ENCODE results near the gene NTN3.

Gene NTN3

GRCh38 chr16:2473446-2473926, 2.4 kb downstream of the NTN3 start:
- TF ChIP-seq, protein P1, sequence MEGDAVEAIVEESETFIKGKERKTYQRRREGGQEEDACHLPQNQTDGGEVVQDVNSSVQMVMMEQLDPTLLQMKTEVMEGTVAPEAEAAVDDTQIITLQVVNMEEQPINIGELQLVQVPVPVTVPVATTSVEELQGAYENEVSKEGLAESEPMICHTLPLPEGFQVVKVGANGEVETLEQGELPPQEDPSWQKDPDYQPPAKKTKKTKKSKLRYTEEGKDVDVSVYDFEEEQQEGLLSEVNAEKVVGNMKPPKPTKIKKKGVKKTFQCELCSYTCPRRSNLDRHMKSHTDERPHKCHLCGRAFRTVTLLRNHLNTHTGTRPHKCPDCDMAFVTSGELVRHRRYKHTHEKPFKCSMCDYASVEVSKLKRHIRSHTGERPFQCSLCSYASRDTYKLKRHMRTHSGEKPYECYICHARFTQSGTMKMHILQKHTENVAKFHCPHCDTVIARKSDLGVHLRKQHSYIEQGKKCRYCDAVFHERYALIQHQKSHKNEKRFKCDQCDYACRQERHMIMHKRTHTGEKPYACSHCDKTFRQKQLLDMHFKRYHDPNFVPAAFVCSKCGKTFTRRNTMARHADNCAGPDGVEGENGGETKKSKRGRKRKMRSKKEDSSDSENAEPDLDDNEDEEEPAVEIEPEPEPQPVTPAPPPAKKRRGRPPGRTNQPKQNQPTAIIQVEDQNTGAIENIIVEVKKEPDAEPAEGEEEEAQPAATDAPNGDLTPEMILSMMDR (IDR thresholded peaks at IDR 0.05; ENCODE audit: low read length) = no peak
- Histone ChIP-seq H3K9me3 (replicated peaks; ENCODE audit: insufficient read depth, low read length) (no peaks in the 10 kb centered on the region), H3K27me3 (replicated peaks; ENCODE audit: insufficient read depth, low read length) (peaks cover 48% of the 10 kb centered on the region), H2AFZ (ENCODE audit: low read length) (no peak overlapping the region), H3F3A (ENCODE audit: insufficient read depth, low read length) (peaks cover 6% of the 10 kb centered on the region; the same call in 1 of the 2 replicates), H3K36me3 (replicated peaks; ENCODE audit: insufficient read depth, low read length) (no peaks in the 10 kb centered on the region), H3K79me2 (ENCODE audit: low read length) (peaks cover 23% of the 10 kb centered on the region), H3K4me2 (ENCODE audit: low read depth, low read length) (peak overlapping the region; percentile 59; the same call in 1 of the 2 replicates), H3K4me3 (ENCODE audit: low read length) (no peak overlapping the region; the same call in 1 of the 2 replicates), H3K27ac (ENCODE audit: low read length) (no peak overlapping the region), H4K20me1 (ENCODE audit: insufficient read depth, low read length) (no peaks in the 10 kb centered on the region), H3K9me2 (replicated peaks; ENCODE audit: insufficient read depth, low read length) (no peaks in the 10 kb centered on the region), H3K9ac (ENCODE audit: low read length) (no peak overlapping the region), H3K4me1 (ENCODE audit: low read length) (no peaks in the 10 kb centered on the region)
- no peak for DNase-seq

- H3K9ac ChIP-seq (ENCODE audit: low read length) = peak overlapping the region; percentile 85
- TF ChIP-seq, protein P1 (IDR thresholded peaks at IDR 0.05; ENCODE audit: low read length) = peak; percentile 34
- TF ChIP-seq EZH2 (optimal IDR thresholded peaks at IDR 0.05; ENCODE audit: low read depth, low read length) = no peak
- H3K27ac ChIP-seq (ENCODE audit: low read length) = no peak overlapping the region
- H3K4me3 ChIP-seq (ENCODE audit: low read length) = peak overlapping the region; percentile 92
- H3K27me3 ChIP-seq (replicated peaks; ENCODE audit: insufficient read depth, low read length) = peaks cover 40% of the 10 kb centered on the region
- H3K36me3 ChIP-seq (replicated peaks; ENCODE audit: insufficient read depth, low read length) = no peaks in the 10 kb centered on the region
- H4K20me1 ChIP-seq (ENCODE audit: insufficient read depth, low read length) = no peaks in the 10 kb centered on the region
- H3K4me1 ChIP-seq (ENCODE audit: low read length) = no peaks in the 10 kb centered on the region
- H3K9me2 ChIP-seq (replicated peaks; ENCODE audit: insufficient read depth, low read length) = no peaks in the 10 kb centered on the region
- no peaks in the 10 kb centered on the region for H3K9me3 ChIP-seq (replicated peaks; ENCODE audit: insufficient read depth, low read length)
- peaks cover 23% of the 10 kb centered on the region for H3K79me2 ChIP-seq (ENCODE audit: low read length)
- H3K4me2 ChIP-seq (ENCODE audit: low read depth, low read length) = peak overlapping the region; percentile 100
- H3F3A ChIP-seq (ENCODE audit: insufficient read depth, low read length) = peaks cover 6% of the 10 kb centered on the region; the same call in 1 of the 2 replicates
- H2AFZ ChIP-seq (ENCODE audit: low read length) = peak overlapping the region; percentile 87
- peak; percentile 60 for DNase-seq
These were observed 3.1 kb downstream of the NTN3 start for GRCh38 chr16:2473999-2474876.

DNA sequence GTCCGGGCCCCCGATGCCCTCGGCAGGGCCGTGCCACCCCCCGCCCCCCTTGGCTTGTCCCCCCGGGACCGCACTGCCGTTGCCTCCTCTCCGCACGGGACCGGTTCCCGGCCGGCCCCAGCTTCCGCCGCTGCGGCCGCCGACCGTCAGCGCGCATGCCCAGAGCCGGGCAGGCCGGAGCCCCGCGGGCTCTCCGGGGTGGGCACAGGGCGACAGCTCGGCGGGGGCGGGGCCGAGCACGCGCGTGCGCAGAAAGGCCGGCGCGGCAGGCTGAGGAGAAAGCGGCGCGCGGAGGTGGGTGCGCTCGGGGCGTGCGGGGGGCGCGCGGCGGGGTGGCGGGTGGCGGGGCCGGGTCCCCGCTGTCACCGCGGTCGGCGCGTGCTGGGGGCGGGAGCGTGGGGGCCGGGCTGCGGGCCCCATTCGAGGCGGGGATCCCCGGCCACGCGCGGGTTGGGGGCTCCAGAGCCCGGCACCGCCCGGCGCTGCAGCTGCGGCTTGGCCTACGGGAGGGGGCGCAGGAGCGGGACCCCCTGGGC, 3.8 kb downstream of the NTN3 start, which contains the start of gene TBC1D24:
TSS of gene TBC1D24 (plus strand) at position 251 of the 536 bp plus-strand sequence. CDS start 21,022 bp downstream, outside the sequence.
- no peaks in the 10 kb centered on the region for H3K36me3 ChIP-seq (replicated peaks; ENCODE audit: insufficient read depth, low read length)
- H3K4me1 ChIP-seq (ENCODE audit: low read length) = no peaks in the 10 kb centered on the region
- TF ChIP-seq EZH2 (optimal IDR thresholded peaks at IDR 0.05; ENCODE audit: low read depth, low read length) (no peak), EZH2phosphoT487 (IDR thresholded peaks at IDR 0.05; ENCODE audit: low read length) (no peak)
- TF ChIP-seq, protein P1 (IDR thresholded peaks at IDR 0.05; ENCODE audit: low read length) = no peak
- peak within 1 kb of the TSS; percentile 87 for H2AFZ ChIP-seq (ENCODE audit: low read length)
- H3K9me3 ChIP-seq (replicated peaks; ENCODE audit: insufficient read depth, low read length) = no peaks in the 10 kb centered on the region
- H3K4me2 ChIP-seq (ENCODE audit: low read depth, low read length) = peak within 1 kb of the TSS; percentile 100
- peak within 1 kb of the TSS; percentile 85 for H3K9ac ChIP-seq (ENCODE audit: low read length)
- H3K27me3 ChIP-seq (replicated peaks; ENCODE audit: insufficient read depth, low read length) = peaks cover 33% of the 10 kb centered on the region
- H3K4me3 ChIP-seq (ENCODE audit: low read length) = peak within 1 kb of the TSS; percentile 92
- H4K20me1 ChIP-seq (ENCODE audit: insufficient read depth, low read length) = no peaks in the 10 kb centered on the region
- DNase-seq = peak; percentile 92
- H3K79me2 ChIP-seq (ENCODE audit: low read length) = peaks cover 23% of the 10 kb centered on the region
- H3K27ac ChIP-seq (ENCODE audit: low read length) = no peak within 1 kb of the TSS
- no peaks in the 10 kb centered on the region for H3K9me2 ChIP-seq (replicated peaks; ENCODE audit: insufficient read depth, low read length)
- peaks cover 6% of the 10 kb centered on the region; the same call in 1 of the 2 replicates for H3F3A ChIP-seq (ENCODE audit: insufficient read depth, low read length)

Measured in MM.1S (cell line).